Measurements from ENCODE around the gene CBX1. TPM values are rescaled to one million over a fixed set of nuclear protein-coding genes. Genes with fewer than 3 reads are reported as not detected.
A peak's percentile ranks its signal among the peaks of the same experiment; 100 is the strongest.

CBX1 gene
- total and polyA plus RNA-seq, 8 donors = 7.9 to 24.1 (median 12.0) TPM

GRCh38 chr17:48121923-48122664 lies 20.8 kb upstream of the CBX1 start:
- Histone ChIP-seq H3K4me1 (no peaks in the 10 kb centered on the region), H3K27me3 (no peaks in the 10 kb centered on the region), H3K27ac (no peak overlapping the region), H3K4me3 (no peak overlapping the region), H3K9me3 (no peaks in the 10 kb centered on the region), H3K36me3 (peaks cover 0 to 38% (median 4%) of the 10 kb centered on the region in 3 donors)
- ATAC-seq = no peak
- 86 to 90% methylated on average over 9 of the region's 9 CpGs for WGBS, 2 donors
- intact Hi-C loops (cut with DNase I) = no loop called here
- no peak for FAIRE-seq
- no peak for DNase-seq
- TF ChIP-seq, protein P1, sequence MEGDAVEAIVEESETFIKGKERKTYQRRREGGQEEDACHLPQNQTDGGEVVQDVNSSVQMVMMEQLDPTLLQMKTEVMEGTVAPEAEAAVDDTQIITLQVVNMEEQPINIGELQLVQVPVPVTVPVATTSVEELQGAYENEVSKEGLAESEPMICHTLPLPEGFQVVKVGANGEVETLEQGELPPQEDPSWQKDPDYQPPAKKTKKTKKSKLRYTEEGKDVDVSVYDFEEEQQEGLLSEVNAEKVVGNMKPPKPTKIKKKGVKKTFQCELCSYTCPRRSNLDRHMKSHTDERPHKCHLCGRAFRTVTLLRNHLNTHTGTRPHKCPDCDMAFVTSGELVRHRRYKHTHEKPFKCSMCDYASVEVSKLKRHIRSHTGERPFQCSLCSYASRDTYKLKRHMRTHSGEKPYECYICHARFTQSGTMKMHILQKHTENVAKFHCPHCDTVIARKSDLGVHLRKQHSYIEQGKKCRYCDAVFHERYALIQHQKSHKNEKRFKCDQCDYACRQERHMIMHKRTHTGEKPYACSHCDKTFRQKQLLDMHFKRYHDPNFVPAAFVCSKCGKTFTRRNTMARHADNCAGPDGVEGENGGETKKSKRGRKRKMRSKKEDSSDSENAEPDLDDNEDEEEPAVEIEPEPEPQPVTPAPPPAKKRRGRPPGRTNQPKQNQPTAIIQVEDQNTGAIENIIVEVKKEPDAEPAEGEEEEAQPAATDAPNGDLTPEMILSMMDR (IDR thresholded peaks at IDR 0.05) = no peak

DNA sequence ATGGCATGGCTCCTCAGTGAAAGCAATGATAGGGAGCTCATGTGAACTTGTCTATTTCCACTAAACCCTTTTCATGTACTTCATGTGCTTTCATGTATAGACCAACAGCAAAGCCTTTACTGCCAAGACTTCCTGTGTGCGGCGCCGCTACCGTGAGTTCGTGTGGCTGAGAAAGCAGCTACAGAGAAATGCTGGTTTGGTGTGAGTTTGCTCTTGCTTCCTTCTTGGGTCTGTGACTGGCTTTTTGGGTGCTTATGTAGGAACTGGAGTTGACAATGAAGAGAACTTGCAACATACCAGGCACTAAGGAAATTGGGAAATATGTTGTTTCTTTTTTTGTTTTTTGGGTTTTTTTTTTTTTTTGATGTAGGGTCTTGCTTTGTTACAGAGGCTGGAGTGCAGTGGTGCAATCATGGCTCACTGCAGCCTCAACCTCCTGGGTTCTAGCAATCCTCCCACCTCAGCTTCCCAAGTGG lies 12.0 kb upstream of the CBX1 start:
- no peak for FAIRE-seq
- WGBS, 2 donors = 89 to 93% methylated on average over 5 of the region's 5 CpGs
- peak in 1 of 4 donors; percentile 51 for ATAC-seq
- Histone ChIP-seq H3K27me3 (no peaks in the 10 kb centered on the region), H3K9me3 (no peaks in the 10 kb centered on the region), H3K4me3 (no peak overlapping the region), H3K4me1 (peaks cover 0 to 24% (median 6%) of the 10 kb centered on the region in 3 donors), H3K36me3 (peaks cover 0 to 12% (median 0%) of the 10 kb centered on the region in 3 donors), H3K27ac (peak overlapping the region in 1 of 4 donors; percentile 15)
- intact Hi-C loops (cut with DNase I) = no loop called here
- TF ChIP-seq, protein P1 (IDR thresholded peaks at IDR 0.05) = no peak
- DNase-seq = no peak

DNA sequence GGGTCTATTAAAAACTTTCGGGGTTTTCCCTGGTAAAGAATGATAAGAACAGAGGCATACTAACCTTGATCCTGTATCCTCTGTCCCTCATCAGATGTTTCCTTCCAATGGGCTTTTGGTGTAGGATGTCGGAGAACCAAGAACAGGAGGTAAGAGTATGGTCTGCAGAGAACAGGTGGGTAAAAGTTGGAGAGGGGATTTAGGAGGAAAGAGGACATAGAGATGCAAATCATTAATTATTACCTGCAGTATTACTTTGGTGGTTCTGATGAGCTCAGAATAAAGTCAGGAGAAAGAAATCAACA lies 10.6 kb upstream of the CBX1 start:
- H3K27ac ChIP-seq = no peak overlapping the region
- no peaks in the 10 kb centered on the region for H3K27me3 ChIP-seq
- intact Hi-C loops (cut with DNase I) = no loop called here
- TF ChIP-seq, protein P1 (IDR thresholded peaks at IDR 0.05) = no peak
- no peaks in the 10 kb centered on the region for H3K9me3 ChIP-seq
- H3K4me1 ChIP-seq = peaks cover 0 to 24% (median 6%) of the 10 kb centered on the region in 3 donors
- WGBS, 2 donors = 87 to 92% methylated on average over 2 of the region's 2 CpGs
- H3K4me3 ChIP-seq = no peak overlapping the region
- FAIRE-seq (no peak), DNase-seq (no peak), ATAC-seq (no peak)
- peaks cover 0 to 12% (median 0%) of the 10 kb centered on the region in 3 donors for H3K36me3 ChIP-seq

DNA sequence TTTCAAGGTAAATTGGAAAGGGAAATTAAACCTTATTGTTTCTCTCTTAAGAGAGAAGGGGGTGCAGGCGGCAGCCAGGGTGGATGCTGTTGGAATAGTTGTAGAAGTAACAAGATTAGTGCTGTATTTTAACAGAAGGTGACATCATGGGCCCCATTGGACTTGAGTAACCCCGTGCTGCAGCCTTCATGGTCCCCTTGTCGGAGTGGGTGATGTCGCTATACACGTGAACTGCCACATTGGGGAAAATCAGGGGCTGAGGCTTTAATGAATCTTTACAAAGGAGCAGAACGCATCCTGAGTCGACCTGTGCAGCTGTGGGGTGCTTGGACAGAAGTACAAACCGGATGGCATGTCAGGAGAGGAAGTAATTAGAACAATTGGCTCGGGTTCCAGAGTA lies 9.5 kb upstream of the CBX1 start:
- FAIRE-seq = no peak
- intact Hi-C loops (cut with DNase I) = no loop called here
- TF ChIP-seq, protein P1 (IDR thresholded peaks at IDR 0.05) = no peak
- Histone ChIP-seq H3K4me1 (peaks cover 0 to 24% (median 6%) of the 10 kb centered on the region in 3 donors), H3K36me3 (peaks cover 0 to 5% (median 0%) of the 10 kb centered on the region in 3 donors), H3K27ac (no peak overlapping the region), H3K9me3 (no peaks in the 10 kb centered on the region), H3K27me3 (no peaks in the 10 kb centered on the region), H3K4me3 (no peak overlapping the region)
- DNase-seq = no peak
- no peak for ATAC-seq
- WGBS, 2 donors = 74 to 80% methylated on average over 9 of the region's 9 CpGs

Measured in pancreas (tissue), 10 donors.